ENCODE measurements around the gene SPP1. TPM values are rescaled to one million over a fixed set of nuclear protein-coding genes. Genes with fewer than 3 reads are reported as not detected.
"Not testable (repeated sequence)": the region's sequence is repeated elsewhere in the genome, so short reads cannot be mapped to it uniquely, and the experiment has no call there.

SPP1 gene
- total RNA-seq, 1 donor from 2014 or later = 20.9 TPM

DNA sequence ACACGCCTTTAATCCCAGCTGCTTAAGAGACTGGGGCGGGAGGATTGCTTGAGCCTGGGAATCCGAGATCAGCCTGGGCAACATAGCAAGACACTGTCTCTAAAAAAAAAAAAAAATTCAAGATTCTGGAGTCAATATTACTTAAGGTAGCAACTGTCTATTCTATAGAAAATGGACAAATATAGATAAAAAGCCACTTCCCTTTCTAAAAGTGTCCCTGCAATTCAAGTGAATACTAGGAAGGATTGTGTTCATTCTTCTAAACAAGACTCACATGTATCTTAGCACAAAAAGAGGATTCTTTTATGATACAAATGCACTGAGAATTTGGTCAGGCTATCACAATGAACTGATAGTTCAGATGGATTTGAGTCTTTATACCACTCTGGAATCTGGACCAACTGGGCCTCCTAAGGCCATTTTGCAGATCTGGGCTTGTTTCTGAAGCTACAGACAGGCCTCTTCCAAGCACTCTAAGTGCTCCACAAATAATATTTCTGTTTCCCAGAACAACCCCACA is 38.9 kb downstream of the SPP1 start:
- intact Hi-C loops (cut with DNase I) = no loop called here

DNA sequence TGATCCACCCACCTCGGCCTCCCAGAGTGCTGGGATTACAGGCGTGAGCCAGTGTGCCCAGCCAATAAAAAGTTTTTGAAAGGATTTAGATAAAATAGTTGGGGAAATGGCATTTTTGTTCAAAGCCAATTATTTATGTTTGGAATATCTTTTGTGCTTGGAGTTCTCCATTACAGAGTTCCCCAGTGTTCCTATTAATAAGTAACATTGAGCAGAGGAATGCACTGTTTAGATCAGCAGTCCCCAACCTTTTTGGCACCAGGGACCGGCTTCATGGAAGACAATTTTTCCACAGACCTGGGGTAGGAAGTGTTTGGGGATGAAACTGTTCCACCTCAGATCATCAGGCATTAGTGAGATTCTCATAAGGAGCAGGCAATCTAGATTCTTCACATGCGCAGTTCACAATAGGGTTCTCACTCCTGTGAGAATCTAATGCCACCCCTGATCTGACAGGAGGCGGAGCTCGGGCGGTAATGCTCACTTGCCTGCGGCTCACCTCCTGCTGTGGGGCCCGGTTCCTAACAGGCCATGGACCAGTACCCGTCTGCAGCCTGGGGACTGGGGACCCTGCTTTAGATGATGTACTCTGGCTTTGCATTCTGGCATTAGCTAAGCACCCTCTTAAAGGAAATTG is 40.3 kb downstream of the SPP1 start:
- no peak for DNase-seq (ENCODE audit: low spot score)
- intact Hi-C loops (cut with DNase I) = no loop called here

More for the DNA sequence above, 38.9 kb downstream of the SPP1 start:
- no peak for DNase-seq (ENCODE audit: low spot score)

DNA sequence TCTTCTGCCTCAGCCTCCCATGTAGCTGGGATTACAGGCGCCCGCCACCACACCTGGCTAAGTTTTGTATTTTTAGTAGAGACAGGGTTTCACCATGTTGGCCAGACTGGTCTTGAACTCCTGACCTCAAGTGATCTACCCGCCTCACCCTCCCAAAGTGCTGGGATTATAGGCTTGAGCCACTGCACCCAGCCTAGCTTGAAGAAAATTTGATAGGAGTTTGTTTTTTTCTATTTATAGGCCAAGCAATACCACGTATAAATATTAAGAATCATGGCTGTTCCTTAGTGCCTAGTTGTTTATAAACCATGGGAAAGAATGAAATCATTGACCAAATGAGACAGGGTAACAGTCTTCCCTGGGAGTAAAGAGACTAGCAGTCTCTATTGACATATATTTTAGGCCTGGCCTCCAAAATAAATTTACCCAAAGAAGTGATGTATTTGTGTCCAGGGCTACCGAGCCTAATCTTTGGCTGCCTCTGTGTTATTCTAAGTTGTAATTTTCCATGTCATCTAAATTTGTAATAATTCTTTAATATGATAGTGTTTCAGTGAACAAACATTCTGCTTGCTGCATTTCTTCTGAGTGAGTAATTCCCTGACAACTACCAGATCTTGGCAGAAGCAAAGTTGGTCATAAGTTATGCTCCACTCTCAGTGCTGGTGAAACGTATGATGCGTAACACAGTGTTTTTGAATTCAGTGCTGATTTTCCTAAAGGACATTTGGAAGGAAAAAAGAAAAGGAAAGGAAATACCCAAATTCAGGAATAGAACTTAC is 42.2 kb downstream of the SPP1 start:
- intact Hi-C loops (cut with DNase I) = no loop called here
- no peak for DNase-seq (ENCODE audit: low spot score)

DNA sequence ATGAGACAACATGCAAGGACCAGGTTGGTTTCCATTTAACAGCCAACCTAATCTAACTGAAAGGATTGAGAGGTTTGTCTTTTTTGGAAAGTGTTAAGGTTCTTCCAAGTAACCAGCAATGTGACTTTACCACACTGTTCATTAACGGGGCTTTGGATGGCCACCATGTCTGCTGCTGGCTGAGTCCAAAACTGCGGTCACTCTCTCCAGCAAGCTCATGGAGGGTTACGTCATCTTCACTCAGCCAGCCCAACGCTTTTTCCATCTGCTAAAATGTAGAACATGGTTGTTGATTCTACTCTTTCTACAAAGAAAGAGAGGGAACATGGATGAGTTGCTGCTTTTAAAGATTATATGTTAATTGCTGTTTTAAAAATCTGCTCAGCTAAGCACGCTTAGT is 43.0 kb downstream of the SPP1 start:
- DNase-seq (ENCODE audit: low spot score) = no peak

DNA sequence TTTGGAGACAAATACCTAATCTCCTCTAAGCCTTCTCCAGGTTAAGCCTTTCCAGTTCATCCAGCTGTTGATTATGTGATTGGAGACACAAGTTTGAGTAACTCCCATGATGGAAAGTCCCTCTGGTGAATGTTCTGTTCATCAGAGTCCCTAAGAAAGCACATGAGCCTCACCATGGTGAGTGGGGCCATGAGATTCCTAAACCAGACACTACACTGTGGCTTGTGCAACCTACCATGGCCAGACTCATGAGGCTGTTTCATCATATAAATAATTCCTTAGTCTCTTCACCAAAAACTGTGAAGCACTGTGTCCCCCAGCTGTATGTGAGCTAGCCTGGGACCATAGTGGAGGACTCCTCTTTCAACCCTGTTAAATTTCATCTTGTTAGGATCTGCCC is 46.3 kb downstream of the SPP1 start:
- DNase-seq (ENCODE audit: low spot score) = no peak
- intact Hi-C loops (cut with DNase I) = no loop called here

More for the DNA sequence above, 43.0 kb downstream of the SPP1 start:
- intact Hi-C loops (cut with DNase I) = no loop called here

DNA sequence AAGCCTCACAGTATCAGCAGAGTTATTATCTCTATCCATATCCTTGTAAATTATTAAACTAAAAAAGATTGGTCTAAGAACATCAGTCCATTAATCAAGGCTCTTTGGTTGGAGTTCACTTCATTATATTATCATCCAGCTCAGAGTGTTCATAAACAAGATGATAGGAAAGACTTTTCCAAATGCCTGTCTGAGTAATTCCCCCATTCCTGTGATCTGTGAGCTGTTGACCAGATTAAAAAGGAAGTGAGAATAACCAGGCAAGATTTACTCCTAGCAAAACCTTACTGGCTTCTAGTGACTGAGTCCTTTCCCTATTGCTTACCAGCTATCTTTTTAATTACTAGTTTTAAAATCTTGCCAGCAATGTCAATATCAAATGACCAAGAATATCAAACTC is 46.8 kb downstream of the SPP1 start:
- intact Hi-C loops (cut with DNase I) = no loop called here
- DNase-seq (ENCODE audit: low spot score) = no peak

DNA sequence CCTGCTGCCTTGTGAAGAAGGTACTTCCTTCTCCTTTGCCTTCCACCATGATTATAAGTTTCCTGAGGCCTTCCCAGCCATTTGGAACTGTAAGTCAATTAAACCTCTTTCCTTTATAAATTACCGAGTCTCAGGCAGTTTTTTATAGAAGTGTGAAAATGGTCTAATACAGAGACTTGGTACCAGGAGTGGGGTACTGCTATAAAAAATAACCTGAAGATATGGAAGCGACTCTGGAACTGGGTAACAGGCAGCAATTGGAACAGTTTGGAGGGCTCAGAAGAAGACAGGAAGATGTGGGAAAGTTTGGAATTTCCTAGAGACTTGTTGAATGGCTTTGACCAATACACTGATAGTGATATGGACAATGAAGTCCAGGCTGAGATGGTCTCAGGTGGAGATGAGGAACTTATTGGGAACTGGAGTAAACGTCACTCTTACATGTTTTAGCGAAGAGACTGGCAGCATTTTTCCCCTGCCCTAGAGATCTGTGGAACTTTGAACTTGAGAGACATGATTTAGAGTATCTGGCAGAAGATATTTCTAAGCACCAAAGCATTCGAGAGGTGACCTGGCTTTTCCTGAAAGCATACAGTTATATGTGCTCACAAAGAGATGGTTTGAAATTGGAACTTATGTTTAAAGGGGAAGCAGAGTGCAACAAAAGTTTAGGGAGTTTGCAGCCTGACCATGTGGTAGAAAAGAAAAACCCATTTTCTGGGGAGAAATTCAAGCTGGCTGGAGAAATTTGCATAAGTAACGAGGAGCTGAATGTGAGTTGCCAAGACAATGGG is 50.6 kb downstream of the SPP1 start:
- DNase-seq (ENCODE audit: low spot score); intact Hi-C loops (cut with DNase I): not testable (repeated sequence)

DNA sequence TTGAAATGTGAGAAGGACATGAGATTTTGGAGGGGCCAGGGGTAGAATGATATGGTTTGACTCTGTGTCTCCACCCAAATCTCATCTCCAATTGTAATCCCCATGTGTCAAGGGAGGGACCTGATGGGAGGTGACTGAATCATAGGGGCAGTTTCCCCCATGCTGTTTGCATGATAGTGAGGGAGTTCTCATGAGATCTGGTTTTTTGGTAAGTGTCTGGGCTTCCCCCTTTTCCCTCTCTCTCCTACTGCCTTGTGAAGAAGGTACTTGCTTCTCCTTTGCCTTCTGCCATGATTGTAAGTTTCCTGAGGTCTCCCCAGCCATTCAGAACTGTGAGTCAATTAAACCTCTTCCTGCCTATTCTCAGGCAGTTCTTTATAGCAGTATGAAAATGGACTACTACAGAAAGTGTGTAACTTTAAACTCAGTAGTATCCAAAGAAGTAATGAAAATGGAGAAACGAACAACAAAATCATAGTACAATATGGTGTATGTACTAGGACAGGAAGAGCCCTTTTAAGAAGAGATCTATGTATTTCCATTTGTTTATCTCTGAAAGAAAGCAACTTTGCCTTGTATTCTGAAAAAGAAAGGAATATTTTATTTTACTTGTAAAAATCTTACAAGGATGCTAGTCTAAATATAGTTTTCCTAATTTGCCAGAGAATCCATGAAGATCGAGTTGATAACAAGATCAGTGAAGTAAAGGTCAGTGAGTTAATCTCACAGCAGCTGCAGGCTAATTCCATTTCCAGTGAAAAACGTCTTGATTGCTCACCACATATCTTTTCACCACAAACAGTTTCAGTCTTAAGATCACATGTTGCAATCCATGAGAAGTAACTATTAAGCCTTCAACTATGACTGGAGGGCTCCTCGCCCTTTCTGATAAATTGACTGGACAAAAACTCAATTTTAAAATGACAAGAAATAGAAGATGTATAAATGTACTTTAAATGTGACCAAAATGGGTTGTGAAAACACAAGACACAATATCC is 52.4 kb downstream of the SPP1 start:
- intact Hi-C loops (cut with DNase I) = no loop called here
- no peak for DNase-seq (ENCODE audit: low spot score)

DNA sequence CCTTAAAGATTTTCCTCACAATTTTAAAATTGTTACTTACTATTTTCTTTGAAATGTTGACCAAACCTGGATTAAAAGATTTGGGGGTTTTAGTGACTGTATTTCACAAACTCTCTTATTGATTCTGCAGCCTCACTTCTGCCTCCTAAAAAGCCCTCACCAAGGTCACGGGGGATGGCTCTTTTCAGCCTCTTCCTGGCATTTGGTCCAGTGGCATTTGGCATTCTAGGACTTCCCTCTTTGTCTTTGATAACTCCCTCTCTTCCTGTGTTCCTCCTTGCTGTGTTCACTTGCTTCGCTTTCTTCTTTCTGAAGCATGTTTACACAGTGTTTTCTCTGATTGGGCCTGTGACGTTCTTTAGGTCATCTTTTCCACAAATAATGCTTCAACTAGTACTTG is 53.4 kb downstream of the SPP1 start:
- no peak for DNase-seq (ENCODE audit: low spot score)

DNA sequence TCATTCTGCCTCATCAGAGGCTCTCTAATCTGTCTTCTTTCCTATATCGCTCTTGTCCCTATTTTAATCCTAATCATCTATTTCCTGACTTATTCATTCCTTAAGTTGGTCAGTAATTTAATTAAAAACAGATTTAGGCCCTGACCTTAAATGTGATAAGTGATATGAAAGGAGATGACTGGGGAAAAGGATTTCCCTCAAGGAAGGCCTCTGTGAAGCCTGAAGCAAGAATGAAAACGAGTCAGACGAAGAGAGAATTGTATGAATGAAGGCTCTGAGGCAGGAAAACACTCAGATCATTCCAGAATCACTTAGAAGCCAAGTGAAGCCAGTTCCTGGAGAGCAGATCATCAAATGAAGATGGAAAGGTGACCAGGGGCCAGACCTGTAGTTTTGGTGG is 54.0 kb downstream of the SPP1 start:
- no peak for DNase-seq (ENCODE audit: low spot score)
- intact Hi-C loops (cut with DNase I) = no loop called here

More for the DNA sequence above, 53.4 kb downstream of the SPP1 start:
- intact Hi-C loops (cut with DNase I) = no loop called here

DNA sequence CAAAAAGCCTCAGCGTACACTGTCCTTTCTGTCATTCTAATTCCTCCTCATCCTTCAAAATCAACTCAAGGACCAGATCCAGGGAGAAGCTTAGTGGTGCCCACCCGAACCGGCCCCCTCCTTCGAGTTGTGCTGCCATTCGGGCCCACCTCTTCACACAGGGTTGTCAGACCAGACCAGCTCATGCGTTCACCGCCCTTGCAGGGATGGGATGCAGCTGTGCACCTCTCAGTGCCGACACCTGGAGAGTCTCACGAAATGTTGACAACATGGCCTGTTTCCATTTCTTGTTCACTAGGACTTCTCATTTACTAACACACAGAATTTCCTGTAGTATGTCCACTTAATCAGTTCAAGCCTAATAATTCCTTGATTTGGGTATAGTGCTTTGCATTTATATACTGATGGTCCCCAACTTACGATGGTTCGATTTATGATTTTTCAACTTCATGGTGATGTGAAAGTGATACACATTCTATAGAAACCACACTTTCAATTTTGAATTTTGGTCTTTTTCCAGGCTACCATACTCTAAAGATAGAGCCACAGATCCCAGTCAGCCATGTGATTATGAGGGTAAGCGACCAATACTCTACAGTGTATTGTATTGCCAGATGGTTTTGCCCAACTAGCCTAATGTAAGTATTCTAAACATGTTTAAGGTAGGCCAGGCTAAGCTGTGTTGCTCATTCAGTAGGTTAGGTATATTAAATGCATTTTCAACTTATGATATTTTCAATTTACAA is 55.2 kb downstream of the SPP1 start:
- intact Hi-C loops (cut with DNase I) = loop anchor here (10.0 kb wide), 1 partner anchor 484 kb away; no protein-coding TSS in a partner anchor

More for the DNA sequence above, 55.2 kb downstream of the SPP1 start:
- no peak for DNase-seq (ENCODE audit: low spot score)

Other genes starting within 250 kb of the SPP1 start
- not detected for gene IBSP, start 176.2 kb upstream of the SPP1 start, total RNA-seq
- gene MEPE, start 142.7 kb upstream of the SPP1 start, total RNA-seq = not detected
- 25.1 TPM for gene PKD2, start 31.9 kb downstream of the SPP1 start, total RNA-seq
- 4.4 TPM for gene ABCG2, start 182.9 kb downstream of the SPP1 start, total RNA-seq

All from cardiac septum (tissue), 1 donor.